ENCODE results near the gene ADD1. TPM values are rescaled to one million over a fixed set of nuclear protein-coding genes. Genes with fewer than 3 reads are reported as not detected.

ADD1 gene
- total RNA-seq, 1 experiment from 2014 or later: 163 TPM

GRCh38 chr4:2930758-2931511 lies 87.3 kb downstream of the ADD1 start:
- no peak overlapping the region for H3K23ac ChIP-seq (ENCODE audit: insufficient read length, low read depth, low read length)
- no peak overlapping the region for H2AFZ ChIP-seq (ENCODE audit: low read length)
- H3K27ac ChIP-seq (ENCODE audit: insufficient read length, low read depth, low read length): no peak overlapping the region
- no peak overlapping the region for H2BK120ac ChIP-seq (ENCODE audit: low read depth, low read length, poor library complexity, severe bottlenecking)
- WGBS (ENCODE audit: extremely low coverage, insufficient read length, low lambda C conversion rate): no CpG with 5 or more reads among the region's 34 CpGs
- H2BK15ac ChIP-seq (ENCODE audit: low read depth, low read length): no peak overlapping the region
- H4K5ac ChIP-seq (ENCODE audit: insufficient read length, low read depth, low read length): no peak overlapping the region
- H3K4me1 ChIP-seq (ENCODE audit: insufficient read depth, low read length): no peaks in the 10 kb centered on the region
- H3K79me1 ChIP-seq (ENCODE audit: insufficient read depth, low read depth, low read length, poor library complexity, severe bottlenecking): no peaks in the 10 kb centered on the region
- H3K14ac ChIP-seq (ENCODE audit: insufficient read depth, low read length): no peak overlapping the region
- peak overlapping the region in 1 of 3 experiments; percentile 72; a peak in 1 of 7 replicates for H3K27ac Mint-ChIP-seq
- no peak overlapping the region for H4K8ac ChIP-seq (replicated peaks; ENCODE audit: insufficient read length, low read depth, low read length)
- H3K4me1 Mint-ChIP-seq: peaks cover 12 to 19% of the 10 kb centered on the region in 2 experiments
- H3K36me3 Mint-ChIP-seq (ENCODE audit: insufficient read depth in 1 of 3, low read depth in 3 of 3): peaks cover 28 to 61% (median 48%) of the 10 kb centered on the region in 3 experiments
- no peak overlapping the region for H3K56ac ChIP-seq (ENCODE audit: insufficient read length, low read depth, low read length)
- peak; percentile 59 for TF ChIP-seq CTCF (conservative IDR thresholded peaks at IDR 0.05)
- H3K79me2 ChIP-seq (ENCODE audit: insufficient read depth, low read length): no peaks in the 10 kb centered on the region; the same call in 1 of the 2 replicates
- H2BK5ac ChIP-seq (ENCODE audit: insufficient read length, low read length): no peak overlapping the region
- no peak overlapping the region for H3K4me3 Mint-ChIP-seq
- H3K9me3 Mint-ChIP-seq: no peaks in the 10 kb centered on the region
- no peak overlapping the region for H2BK20ac ChIP-seq (ENCODE audit: low read depth, low read length, poor library complexity, severe bottlenecking)
- H2AK5ac ChIP-seq (ENCODE audit: insufficient read length, low read length): no peak overlapping the region
- H4K20me1 ChIP-seq (ENCODE audit: control insufficient read depth, insufficient read depth, insufficient read length): peaks cover 2% of the 10 kb centered on the region
- H3T11ph ChIP-seq (ENCODE audit: low read length): no peak overlapping the region
- H3K23me2 ChIP-seq (ENCODE audit: insufficient read length, low read depth, low read length, poor library complexity, severe bottlenecking): peaks cover 10% of the 10 kb centered on the region
- H3K9ac ChIP-seq (ENCODE audit: extremely low read depth, insufficient read length, low read length): no peak overlapping the region
- H3K27me3 Mint-ChIP-seq (ENCODE audit: low read depth): no peaks in the 10 kb centered on the region; the same call in 1 of the 2 replicates
- no peak overlapping the region for H3K4ac ChIP-seq (ENCODE audit: low read depth, low read length)
- no peak overlapping the region for H3K18ac ChIP-seq (ENCODE audit: insufficient read length, low read depth, low read length)
- H3K9me3 ChIP-seq (ENCODE audit: control insufficient read depth, low read depth, low read length): no peaks in the 10 kb centered on the region
- H3K4me2 ChIP-seq (ENCODE audit: insufficient read depth, insufficient read length, low read length): no peak overlapping the region
- H2BK12ac ChIP-seq (ENCODE audit: insufficient read length, low read depth, low read length): no peak overlapping the region
- no peak overlapping the region for H4K91ac ChIP-seq (ENCODE audit: insufficient read length, low read depth, low read length)
- no peaks in the 10 kb centered on the region for H3K27me3 ChIP-seq (ENCODE audit: insufficient read depth, low read length)
- DNase-seq: peak; percentile 51
